Gastroesophageal sphincter (tissue), 4 donors: ENCODE results near the gene OGFOD3. TPM values are rescaled to one million over a fixed set of nuclear protein-coding genes. Genes with fewer than 3 reads are reported as not detected.

Experiments
- ATAC-seq: fragments of 150-250 bp; one replicate; pipeline ENCODE4 v1.9.1; 2016; ENCODE audit warnings: mild to moderate bottlenecking, moderate library complexity
- H3K27ac ChIP-seq, 4 donors: fragments of 200-600 bp; sonication (generic) in 3 of 4; 1 replicate in 3 of 4; 2 replicates in 1 of 4; pipeline ENCODE4 v1.5.1; 2016 to 2019
- H3K27me3 ChIP-seq: fragments of 200-600 bp; sonication (generic); one replicate; pipeline ENCODE4 v1.5.1; 2019
- H3K36me3 ChIP-seq, 2 donors: fragments of 200-600 bp; sonication (generic); one replicate each; pipeline ENCODE4 v1.5.1; 2019; ENCODE audit warnings: control low read depth in 1 of 2
- H3K4me1 ChIP-seq, 3 donors: fragments of 200-600 bp; sonication (generic); 1 replicate in 2 of 3; 2 replicates in 1 of 3; pipeline ENCODE4 v1.5.1; 2016 to 2019; ENCODE audit warnings: control low read depth in 2 of 3
- H3K4me3 ChIP-seq, 2 donors: fragments of 200-600 bp; sonication (generic); one replicate each; pipeline ENCODE4 v1.5.1; 2019; ENCODE audit warnings: mild to moderate bottlenecking in 1 of 2, moderate library complexity in 1 of 2
- H3K9me3 ChIP-seq, 3 donors: fragments of 200-600 bp; sonication (generic); one replicate each; pipeline ENCODE4 v1.5.1; 2017 to 2019; ENCODE audit warnings: control low read depth in 2 of 3
- CTCF ChIP-seq, 4 experiments: fragments of 200-600 bp in 2 of 4; fragments of 450-650 bp in 2 of 4; sonication (generic) in 1 of 4; IDR thresholded peaks; one replicate each; pipeline ENCODE4 v1.5.1; 2017 to 2019; ENCODE audit warnings: antibody characterized with exemption in 4 of 4, mild to moderate bottlenecking in 2 of 4, moderate library complexity in 2 of 4
- EP300 ChIP-seq: sonication (generic); formaldehyde crosslinking; IDR thresholded peaks from one replicate; pipeline ENCODE4 v1.6.1; 2017; ENCODE audit warnings: antibody characterized with exemption, mild to moderate bottlenecking
- POLR2A ChIP-seq, 2 donors: fragments of 450-650 bp; IDR thresholded peaks; one replicate each; pipeline ENCODE4 v1.6.1; 2017; ENCODE audit warnings: antibody characterized with exemption in 2 of 2, mild to moderate bottlenecking in 2 of 2, moderate library complexity in 1 of 2
- POLR2AphosphoS5 ChIP-seq: sonication (generic); formaldehyde crosslinking; IDR thresholded peaks from one replicate; pipeline ENCODE4 v1.6.1; 2017; ENCODE audit warnings: antibody characterized with exemption
- WGBS, 2 donors: methylation state at CpG; one replicate each; pipeline ENCODE4 v1.1.5; 2018; ENCODE audit warnings: low coverage in 1 of 2; 5-methylcytosine and 5-hydroxymethylcytosine counted together
- total RNA-seq, 4 donors: library from RNA; depleted of rRNA; stranded (reverse); fragments of >200 nt; gene quantifications; one replicate each; pipeline ENCODE4 v1.1.0, GENCODE V29; 2016

OGFOD3 gene
- total RNA-seq, 4 donors from 2014 or later = 26.4 to 39.5 (median 28.8) TPM

GRCh38 chr17:82407255-82407654 lies 11.1 kb downstream of the OGFOD3 start:
- 84% methylated on average over 10 of the region's 13 CpGs; no CpG with 5 or more reads in 1 of the 2 donors for WGBS, 2 donors
- TF ChIP-seq POLR2A (IDR thresholded peaks at IDR 0.05) (no peak), CTCF (IDR thresholded peaks at IDR 0.05) (no peak), POLR2AphosphoS5 (no peak), EP300 (no peak)
- peaks cover 0 to 87% of the 10 kb centered on the region in 2 donors for H3K36me3 ChIP-seq
- ATAC-seq = no peak
- no peaks in the 10 kb centered on the region for H3K4me1 ChIP-seq
- no peak overlapping the region for H3K4me3 ChIP-seq
- no peak overlapping the region for H3K27ac ChIP-seq
- no peaks in the 10 kb centered on the region for H3K9me3 ChIP-seq
- no peaks in the 10 kb centered on the region for H3K27me3 ChIP-seq

DNA sequence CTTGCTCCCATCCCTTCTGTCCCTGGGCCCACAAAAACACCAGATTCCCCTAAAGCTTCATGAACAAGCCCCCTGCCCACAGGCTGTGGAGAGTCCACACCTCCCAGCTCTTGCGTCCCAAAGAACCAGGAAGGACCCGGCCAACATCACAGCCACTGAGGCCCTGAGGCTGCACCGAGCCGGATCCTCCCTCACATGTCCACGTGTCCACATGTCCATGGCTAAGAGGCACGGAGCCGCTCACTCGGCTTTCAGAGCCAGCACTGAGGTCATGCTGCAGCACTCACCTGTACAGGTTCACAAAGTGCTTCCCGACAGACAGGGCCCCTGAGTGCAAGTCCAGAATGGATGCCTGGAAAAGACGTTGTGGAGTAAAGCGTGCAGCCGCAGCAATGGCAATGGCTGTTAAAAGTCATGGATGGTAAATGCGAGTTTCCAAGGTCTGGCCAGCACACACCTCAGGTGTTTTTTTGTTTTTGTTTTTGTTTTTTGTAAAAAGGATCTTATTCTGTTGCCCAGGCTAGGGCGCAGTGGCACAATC lies 12.2 kb downstream of the OGFOD3 start:
- Histone ChIP-seq H3K4me1 (no peaks in the 10 kb centered on the region), H3K9me3 (no peaks in the 10 kb centered on the region), H3K4me3 (no peak overlapping the region), H3K27me3 (no peaks in the 10 kb centered on the region), H3K36me3 (peaks cover 0 to 94% of the 10 kb centered on the region in 2 donors), H3K27ac (no peak overlapping the region)
- 94 to 98% methylated on average over 6 to 10 of the region's 14 CpGs for WGBS, 2 donors
- TF ChIP-seq POLR2AphosphoS5 (no peak), POLR2A (IDR thresholded peaks at IDR 0.05) (no peak), EP300 (no peak), CTCF (IDR thresholded peaks at IDR 0.05) (no peak)
- ATAC-seq = no peak

GRCh38 chr17:82405051-82405450 lies 13.3 kb downstream of the OGFOD3 start:
- peaks cover 0 to 3% (median 0%) of the 10 kb centered on the region in 3 donors for H3K4me1 ChIP-seq
- 100% methylated on average over 1 of the region's 14 CpGs; no CpG with 5 or more reads in 1 of the 2 donors for WGBS, 2 donors
- H3K27me3 ChIP-seq = no peaks in the 10 kb centered on the region
- H3K27ac ChIP-seq = no peak overlapping the region
- ATAC-seq = no peak
- no peak overlapping the region for H3K4me3 ChIP-seq
- TF ChIP-seq CTCF (IDR thresholded peaks at IDR 0.05) = no peak
- TF ChIP-seq EP300 = no peak
- no peak for TF ChIP-seq POLR2AphosphoS5
- TF ChIP-seq POLR2A (IDR thresholded peaks at IDR 0.05) = no peak
- H3K36me3 ChIP-seq = peaks cover 0 to 93% of the 10 kb centered on the region in 2 donors
- H3K9me3 ChIP-seq = no peaks in the 10 kb centered on the region

DNA sequence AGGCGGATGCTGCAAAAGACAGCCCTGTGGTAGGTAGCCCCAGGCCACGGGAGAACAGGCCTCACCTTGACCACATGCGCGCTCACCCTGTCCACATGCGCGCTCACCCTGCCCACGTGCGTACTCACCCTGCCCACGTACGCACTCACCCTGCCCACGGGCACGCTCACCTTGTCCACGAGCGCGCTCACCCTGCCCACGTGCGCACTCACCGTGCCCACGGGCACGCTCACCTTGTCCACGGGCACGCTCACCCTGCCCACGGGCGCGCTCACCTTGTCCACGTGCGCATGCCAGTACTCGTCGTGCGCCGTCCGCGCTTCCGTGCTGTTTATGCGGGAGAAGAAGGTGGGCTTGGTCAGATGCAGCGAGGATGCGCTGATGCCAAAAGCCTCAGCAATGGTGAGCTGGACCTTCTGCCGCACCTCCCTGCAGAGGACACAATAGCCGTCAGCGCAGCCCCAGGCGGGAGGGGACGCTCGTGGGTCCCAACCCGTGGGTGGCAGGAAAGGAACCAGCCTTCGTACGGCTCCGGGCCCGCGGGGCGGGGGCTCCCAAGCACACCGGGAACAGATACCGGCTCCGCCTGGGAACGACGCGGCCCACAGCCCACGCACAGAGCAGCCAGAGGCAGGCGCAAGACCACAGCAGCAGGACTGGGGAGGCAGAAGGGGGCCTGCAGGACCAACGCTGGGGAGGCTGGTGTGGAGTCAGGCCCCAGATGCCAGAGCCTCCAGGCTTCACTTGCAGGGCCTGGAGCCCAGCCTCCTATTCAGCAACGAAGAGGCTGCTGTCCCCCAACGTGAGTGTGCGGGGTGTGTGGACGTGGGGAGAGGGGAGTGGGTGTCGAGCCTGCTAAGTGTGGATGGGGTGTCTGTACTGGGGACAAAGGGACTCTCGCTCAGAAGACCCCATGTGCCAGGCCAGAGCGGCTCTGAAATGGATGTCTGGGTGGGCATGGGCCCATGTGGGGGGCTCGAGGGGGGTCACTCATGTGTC lies 14.4 kb downstream of the OGFOD3 start:
- Histone ChIP-seq H3K27me3 (no peaks in the 10 kb centered on the region), H3K9me3 (no peaks in the 10 kb centered on the region), H3K36me3 (peaks cover 0 to 92% of the 10 kb centered on the region in 2 donors), H3K4me1 (peaks cover 0 to 13% (median 7%) of the 10 kb centered on the region in 3 donors), H3K4me3 (no peak overlapping the region), H3K27ac (no peak overlapping the region)
- 91% methylated on average over 20 to 22 of the region's 67 CpGs for whole genome bisulfite sequencing, 2 donors
- no peak for TF ChIP-seq POLR2A (IDR thresholded peaks at IDR 0.05)
- no peak for TF ChIP-seq POLR2AphosphoS5
- TF ChIP-seq CTCF (IDR thresholded peaks at IDR 0.05) = no peak
- no peak for TF ChIP-seq EP300
- ATAC-seq = no peak
